ENCODE results near the gene SHTN1. TPM values are rescaled to one million over a fixed set of nuclear protein-coding genes. Genes with fewer than 3 reads are reported as not detected.

The SHTN1 gene
- total RNA-seq, 2 donors from 2014 or later, result 13.9 to 18.2 TPM

DNA sequence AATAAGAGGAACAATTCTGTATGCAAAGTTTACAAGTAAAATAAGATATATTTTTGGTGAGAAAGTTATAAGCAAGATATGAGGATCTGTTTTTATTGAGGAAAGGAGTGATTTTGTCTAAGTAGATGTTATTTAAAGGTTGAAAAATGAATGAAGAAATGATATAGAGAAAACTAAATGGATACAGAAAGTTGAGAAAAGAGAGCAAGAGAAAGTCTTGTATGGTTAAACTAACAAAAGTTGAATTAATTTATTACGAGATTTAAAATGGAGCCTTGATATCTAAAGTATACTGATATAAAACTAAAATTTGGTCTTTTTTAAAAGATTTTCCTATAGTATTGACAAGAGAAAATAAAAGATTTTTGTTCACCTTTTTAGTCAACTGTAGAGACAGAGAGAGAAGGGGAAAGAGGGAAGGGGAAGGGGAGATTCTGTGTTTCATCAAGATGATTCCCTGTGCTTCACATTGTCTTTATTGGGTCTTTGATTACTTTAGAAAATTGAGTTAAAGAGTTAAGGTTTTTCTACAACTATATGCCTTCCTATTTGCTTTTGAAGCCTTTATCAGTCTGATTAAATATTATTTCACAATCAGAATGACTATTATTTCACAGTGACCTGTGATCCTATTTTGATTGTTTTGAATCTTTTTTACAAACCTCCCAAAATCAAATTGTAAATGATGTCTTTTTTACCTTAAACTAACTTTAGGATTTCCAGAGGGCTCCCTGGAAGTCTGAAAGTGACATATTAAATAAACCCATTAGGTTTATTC, 10.7 kb downstream of the SHTN1 start:
- TF ChIP-seq, protein P1, sequence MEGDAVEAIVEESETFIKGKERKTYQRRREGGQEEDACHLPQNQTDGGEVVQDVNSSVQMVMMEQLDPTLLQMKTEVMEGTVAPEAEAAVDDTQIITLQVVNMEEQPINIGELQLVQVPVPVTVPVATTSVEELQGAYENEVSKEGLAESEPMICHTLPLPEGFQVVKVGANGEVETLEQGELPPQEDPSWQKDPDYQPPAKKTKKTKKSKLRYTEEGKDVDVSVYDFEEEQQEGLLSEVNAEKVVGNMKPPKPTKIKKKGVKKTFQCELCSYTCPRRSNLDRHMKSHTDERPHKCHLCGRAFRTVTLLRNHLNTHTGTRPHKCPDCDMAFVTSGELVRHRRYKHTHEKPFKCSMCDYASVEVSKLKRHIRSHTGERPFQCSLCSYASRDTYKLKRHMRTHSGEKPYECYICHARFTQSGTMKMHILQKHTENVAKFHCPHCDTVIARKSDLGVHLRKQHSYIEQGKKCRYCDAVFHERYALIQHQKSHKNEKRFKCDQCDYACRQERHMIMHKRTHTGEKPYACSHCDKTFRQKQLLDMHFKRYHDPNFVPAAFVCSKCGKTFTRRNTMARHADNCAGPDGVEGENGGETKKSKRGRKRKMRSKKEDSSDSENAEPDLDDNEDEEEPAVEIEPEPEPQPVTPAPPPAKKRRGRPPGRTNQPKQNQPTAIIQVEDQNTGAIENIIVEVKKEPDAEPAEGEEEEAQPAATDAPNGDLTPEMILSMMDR (IDR thresholded peaks at IDR 0.05), result no peak
- no peaks in the 10 kb centered on the region for H3K9me3 ChIP-seq
- no peaks in the 10 kb centered on the region for H3K4me1 ChIP-seq (ENCODE audit: control insufficient read depth in 1 of 2, low read depth in 2 of 2)
- no peak for ATAC-seq (ENCODE audit: insufficient number of reproducible peaks, low FRiP score, low read depth)
- H3K4me3 ChIP-seq, result no peak overlapping the region
- H3K27ac ChIP-seq, result no peak overlapping the region
- H3K27me3 ChIP-seq (replicated peaks; ENCODE audit: insufficient read depth), result no peaks in the 10 kb centered on the region
- DNase-seq (ENCODE audit: low spot score), result no peak
- H3K36me3 ChIP-seq, result no peaks in the 10 kb centered on the region

DNA sequence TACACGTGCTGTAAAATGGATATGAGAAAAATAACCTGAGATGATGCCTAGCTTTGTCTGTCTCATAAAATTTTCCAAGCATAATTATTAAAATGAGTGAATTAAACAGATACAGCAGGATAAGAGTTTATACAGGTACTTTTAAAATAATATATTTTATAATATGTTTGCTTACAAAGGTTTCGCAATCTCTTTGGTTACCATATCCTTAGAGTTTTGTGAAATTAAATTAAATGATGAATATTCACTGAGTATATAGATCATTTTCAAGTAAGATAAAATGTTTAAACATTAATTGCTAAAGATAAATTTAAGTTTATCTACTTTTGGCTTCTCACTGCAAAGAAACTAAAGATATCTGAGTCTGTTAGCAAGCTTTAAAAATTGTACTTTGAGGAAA, 11.4 kb downstream of the SHTN1 start:
- no peaks in the 10 kb centered on the region for H3K36me3 ChIP-seq
- ATAC-seq (ENCODE audit: insufficient number of reproducible peaks, low FRiP score, low read depth) (no peak), DNase-seq (ENCODE audit: low spot score) (no peak)
- no peak overlapping the region for H3K4me3 ChIP-seq
- TF ChIP-seq, protein P1 (IDR thresholded peaks at IDR 0.05), result no peak
- no peaks in the 10 kb centered on the region for H3K27me3 ChIP-seq (replicated peaks; ENCODE audit: insufficient read depth)
- no peaks in the 10 kb centered on the region for H3K9me3 ChIP-seq
- H3K27ac ChIP-seq, result no peak overlapping the region
- H3K4me1 ChIP-seq (ENCODE audit: control insufficient read depth in 1 of 2, low read depth in 2 of 2), result no peaks in the 10 kb centered on the region

DNA sequence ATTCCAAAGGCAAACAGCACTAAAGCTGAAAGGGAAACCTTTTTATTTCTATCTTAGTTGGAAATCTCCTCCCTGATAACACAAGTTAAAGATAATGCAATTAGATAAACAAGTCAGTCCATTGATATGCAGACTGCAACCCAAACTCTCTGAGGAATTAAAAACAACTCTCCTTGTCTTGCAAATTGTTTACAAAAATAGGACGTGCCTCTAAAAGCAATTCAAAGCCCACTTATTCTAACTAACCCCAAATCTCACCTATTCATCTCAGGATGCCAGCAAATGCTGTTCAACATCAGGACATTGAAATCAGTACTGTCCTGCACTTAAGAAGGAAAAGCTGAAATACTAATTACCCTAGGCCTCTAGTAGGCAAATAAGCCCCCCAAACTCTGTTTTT, 12.8 kb downstream of the SHTN1 start:
- H3K9me3 ChIP-seq, result no peaks in the 10 kb centered on the region
- TF ChIP-seq, protein P1 (IDR thresholded peaks at IDR 0.05), result no peak
- no peaks in the 10 kb centered on the region for H3K4me1 ChIP-seq (ENCODE audit: control insufficient read depth in 1 of 2, low read depth in 2 of 2)
- H3K36me3 ChIP-seq, result no peaks in the 10 kb centered on the region
- no peak overlapping the region for H3K27ac ChIP-seq
- H3K4me3 ChIP-seq, result no peak overlapping the region
- DNase-seq (ENCODE audit: low spot score) (no peak), ATAC-seq (ENCODE audit: insufficient number of reproducible peaks, low FRiP score, low read depth) (no peak)
- H3K27me3 ChIP-seq (replicated peaks; ENCODE audit: insufficient read depth), result no peaks in the 10 kb centered on the region

DNA sequence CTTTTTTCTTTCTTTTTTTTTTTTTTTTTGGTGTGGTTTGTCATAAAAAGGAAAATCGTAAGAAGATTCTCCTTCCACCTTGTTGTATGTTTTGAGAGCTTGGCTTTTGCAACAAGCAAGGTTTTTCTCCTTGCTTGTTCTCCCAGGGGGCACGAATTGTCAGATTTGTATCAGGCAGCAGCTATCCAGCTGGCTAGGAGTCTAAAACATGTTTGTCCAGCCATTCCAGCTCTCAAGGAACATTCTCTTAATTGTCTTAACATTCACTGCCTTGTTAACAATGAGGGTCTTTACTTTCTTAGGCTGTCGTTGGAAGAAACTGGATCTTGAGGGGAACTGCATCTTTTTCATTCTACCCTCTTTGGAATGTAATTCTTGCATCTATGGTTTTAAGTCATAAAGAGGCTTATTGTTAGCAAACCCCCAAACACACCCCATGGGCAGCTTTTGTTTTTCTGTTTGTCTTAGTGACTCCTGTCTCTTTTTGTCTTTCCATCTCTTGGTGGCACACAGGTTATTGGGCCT, 14.6 kb downstream of the SHTN1 start:
- DNase-seq (ENCODE audit: low spot score) (no peak), ATAC-seq (ENCODE audit: insufficient number of reproducible peaks, low FRiP score, low read depth) (no peak)
- no peak overlapping the region for H3K4me3 ChIP-seq
- H3K27me3 ChIP-seq (replicated peaks; ENCODE audit: insufficient read depth), result no peaks in the 10 kb centered on the region
- H3K27ac ChIP-seq, result no peak overlapping the region
- H3K9me3 ChIP-seq, result no peaks in the 10 kb centered on the region
- no peaks in the 10 kb centered on the region for H3K36me3 ChIP-seq
- no peaks in the 10 kb centered on the region for H3K4me1 ChIP-seq (ENCODE audit: control insufficient read depth in 1 of 2, low read depth in 2 of 2)
- TF ChIP-seq, protein P1 (IDR thresholded peaks at IDR 0.05), result no peak

DNA sequence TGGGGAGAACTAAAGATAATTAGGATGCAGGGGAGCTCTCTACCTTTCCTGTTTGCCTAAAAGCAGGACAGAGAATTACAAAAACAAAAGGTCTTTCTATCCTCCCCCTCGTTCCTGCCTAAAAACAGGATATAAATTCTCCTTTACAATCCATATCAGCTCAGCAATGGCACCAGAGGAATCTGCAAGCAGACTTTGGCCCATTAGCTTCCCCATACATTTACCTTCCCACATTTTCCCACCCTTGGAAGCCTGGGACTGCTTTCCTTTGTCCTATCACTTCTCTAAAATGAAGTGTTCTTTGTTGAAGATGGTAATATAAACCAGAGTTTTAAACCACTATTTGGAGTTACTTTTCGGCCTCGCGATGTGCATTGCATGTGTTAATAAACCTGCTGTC, 15.5 kb downstream of the SHTN1 start:
- Histone ChIP-seq H3K27me3 (replicated peaks; ENCODE audit: insufficient read depth) (no peaks in the 10 kb centered on the region), H3K4me3 (no peak overlapping the region), H3K36me3 (no peaks in the 10 kb centered on the region), H3K4me1 (ENCODE audit: control insufficient read depth in 1 of 2, low read depth in 2 of 2) (no peaks in the 10 kb centered on the region), H3K27ac (no peak overlapping the region), H3K9me3 (no peaks in the 10 kb centered on the region)
- DNase-seq (ENCODE audit: low spot score) (no peak), ATAC-seq (ENCODE audit: insufficient number of reproducible peaks, low FRiP score, low read depth) (no peak)
- TF ChIP-seq, protein P1 (IDR thresholded peaks at IDR 0.05), result no peak
